Measurements from ENCODE around the gene PIH1D1.

PIH1D1 gene

GRCh38 chr19:49437231-49437630, 14.4 kb downstream of the PIH1D1 start:
- no peak for DNase-seq (ENCODE audit: low read depth)
- in situ Hi-C loops (cut with HindIII; ENCODE audit: low sequenced_read_pairs): no loop called here
- no peak for TF ChIP-seq CTCF (IDR thresholded peaks at IDR 0.05; ENCODE audit: low read depth, low read length, missing control alignments)
- no peak overlapping the region for H3K4me3 ChIP-seq (ENCODE audit: low read depth, low read length)

- no peak for TF ChIP-seq CTCF (IDR thresholded peaks at IDR 0.05; ENCODE audit: low read depth, low read length, missing control alignments)
- DNase-seq (ENCODE audit: low read depth): no peak
- in situ Hi-C loops (cut with HindIII; ENCODE audit: low sequenced_read_pairs): no loop called here
- H3K4me3 ChIP-seq (ENCODE audit: low read depth, low read length): no peak overlapping the region
Observed at GRCh38 chr19:49436381-49437017, 15.1 kb downstream of the PIH1D1 start.

GRCh38 chr19:49435670-49436069, 15.9 kb downstream of the PIH1D1 start:
- TF ChIP-seq CTCF (IDR thresholded peaks at IDR 0.05; ENCODE audit: low read depth, low read length, missing control alignments): no peak
- H3K4me3 ChIP-seq (ENCODE audit: low read depth, low read length): no peak overlapping the region
- no peak for DNase-seq (ENCODE audit: low read depth)
- in situ Hi-C loops (cut with HindIII; ENCODE audit: low sequenced_read_pairs): no loop called here

GRCh38 chr19:49434907-49435583, 16.6 kb downstream of the PIH1D1 start:
- no peak for TF ChIP-seq CTCF (IDR thresholded peaks at IDR 0.05; ENCODE audit: low read depth, low read length, missing control alignments)
- no peak overlapping the region for H3K4me3 ChIP-seq (ENCODE audit: low read depth, low read length)
- DNase-seq (ENCODE audit: low read depth): no peak
- in situ Hi-C loops (cut with HindIII; ENCODE audit: low sequenced_read_pairs): no loop called here

- no peak for DNase-seq (ENCODE audit: low read depth)
Observed at GRCh38 chr19:49433240-49433901, 18.2 kb downstream of the PIH1D1 start.

More at GRCh38 chr19:49433240-49433901, 18.2 kb downstream of the PIH1D1 start:
- H3K4me3 ChIP-seq (ENCODE audit: low read depth, low read length): no peak overlapping the region
- in situ Hi-C loops (cut with HindIII; ENCODE audit: low sequenced_read_pairs): no loop called here
- TF ChIP-seq CTCF (IDR thresholded peaks at IDR 0.05; ENCODE audit: low read depth, low read length, missing control alignments): no peak

Data from astrocyte of the cerebellum (primary cell).